Activated CD8-positive, alpha-beta T cell treated with anti-CD3 and anti-CD28 coated beads for 36 hours (primary cell): Measurements from ENCODE around the gene SYMPK. TPM values are rescaled to one million over a fixed set of nuclear protein-coding genes. Genes with fewer than 3 reads are reported as not detected.
A peak's percentile ranks its signal among the peaks of the same experiment; 100 is the strongest.

Source experiments
- ATAC-seq: fragments of 200-7000 bp; cut with Tn5 transposase; one replicate; pipeline ENCODE4 v1.10.0; 2021; ENCODE audit warnings: mild to moderate bottlenecking, moderate library complexity
- CTCF ChIA-PET: fragments of 350-600 bp; sonication (Branson Sonifier 250); formaldehyde crosslinking; loops from one replicate; lab custom pipeline; 2021; ENCODE audit warnings: antibody characterized with exemption; lab: Charles Lee
- POLR2A ChIA-PET: fragments of 350-600 bp; sonication (Branson Sonifier 250); formaldehyde crosslinking; loops from one replicate; lab custom pipeline; 2021; ENCODE audit warnings: antibody characterized with exemption; lab: Charles Lee
- DNase-seq: peaks from one replicate; pipeline ENCODE4 v3.0.0-alpha.2; 2020
- H3K27ac Mint-ChIP-seq: one replicate; pipeline ENCODE4 v1.8.0; 2021; ENCODE audit warnings: mild to moderate bottlenecking, mixed read lengths
- H3K27me3 Mint-ChIP-seq: one replicate; pipeline ENCODE4 v1.8.0; 2021; ENCODE audit warnings: mixed read lengths
- H3K36me3 Mint-ChIP-seq: one replicate; pipeline ENCODE4 v1.8.0; 2021; ENCODE audit warnings: low read depth, mixed read lengths
- H3K4me1 Mint-ChIP-seq: one replicate; pipeline ENCODE4 v1.8.0; 2021; ENCODE audit warnings: low read depth, mixed read lengths
- H3K4me3 Mint-ChIP-seq: one replicate; pipeline ENCODE4 v1.8.0; 2021; ENCODE audit warnings: mild to moderate bottlenecking, moderate library complexity, mixed read lengths
- H3K9me3 Mint-ChIP-seq: one replicate; pipeline ENCODE4 v1.8.0; 2021; ENCODE audit warnings: mixed read lengths
- intact Hi-C: fragments of 100-400 bp; cut with micrococcal nuclease; formaldehyde crosslinking; loops from one replicate; pipeline ENCODE4 v1.10.0; 2022
- total RNA-seq, 2 experiments: library from RNA; stranded (reverse); gene quantifications; one replicate each; pipeline ENCODE4 v1.2.3, GENCODE V29; 2021
- TF ChIP-seq, protein P1 (sequence below): fragments of 200-600 bp; IDR thresholded peaks from one replicate; pipeline ENCODE4 v1.8.0; 2022; ENCODE audit warnings: antibody characterized with exemption, mild to moderate bottlenecking

SYMPK gene
- total RNA-seq, 2 experiments from 2014 or later: 96.8 to 114 TPM

DNA sequence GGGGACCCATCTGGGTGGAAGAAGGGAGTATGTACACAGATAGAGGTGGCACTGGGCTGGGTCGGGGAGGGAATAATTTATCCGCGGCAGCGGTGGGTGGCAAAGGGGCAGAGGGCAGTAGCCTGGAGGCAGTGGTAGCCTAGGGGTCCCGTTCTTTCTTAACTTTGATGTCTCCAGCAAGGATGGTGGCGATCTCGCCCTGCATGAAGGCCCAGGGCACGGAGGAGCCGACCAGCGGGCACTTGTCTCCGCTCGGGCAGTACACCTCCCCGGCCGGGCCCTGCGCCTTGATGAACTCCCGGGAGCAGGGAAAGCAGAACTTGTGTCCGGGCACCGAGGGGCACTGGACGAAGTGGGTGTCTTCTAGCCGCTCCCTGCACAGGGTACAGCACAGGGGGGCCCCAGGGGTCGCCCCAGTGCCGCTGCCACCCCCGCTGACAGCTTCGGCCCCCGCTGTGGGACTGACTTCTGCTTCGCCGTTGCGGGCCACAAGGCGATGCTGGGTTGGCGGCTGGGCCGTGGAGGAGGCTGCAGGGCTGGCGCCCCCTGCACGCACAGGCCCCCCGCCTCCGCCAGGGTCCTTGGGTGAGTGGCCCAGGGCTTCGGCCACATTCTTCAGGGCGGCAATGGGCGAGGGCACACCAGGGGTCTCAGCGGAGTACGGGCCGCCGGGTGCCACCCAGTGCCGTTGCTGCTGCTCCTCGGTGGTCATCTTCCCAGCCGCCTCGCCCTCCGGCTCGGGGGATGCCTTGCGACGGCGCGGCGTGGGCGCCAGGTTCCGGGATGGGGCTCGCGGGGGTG, 21.1 kb upstream of the SYMPK start:
- H3K27me3 Mint-ChIP-seq: no peaks in the 10 kb centered on the region
- H3K9me3 Mint-ChIP-seq: no peaks in the 10 kb centered on the region
- ATAC-seq (no peak), DNase-seq (no peak)
- intact Hi-C loops: no loop called here
- peak overlapping the region; percentile 65 for H3K4me3 Mint-ChIP-seq
- peaks cover 6% of the 10 kb centered on the region for H3K36me3 Mint-ChIP-seq
- TF ChIP-seq, protein P1, sequence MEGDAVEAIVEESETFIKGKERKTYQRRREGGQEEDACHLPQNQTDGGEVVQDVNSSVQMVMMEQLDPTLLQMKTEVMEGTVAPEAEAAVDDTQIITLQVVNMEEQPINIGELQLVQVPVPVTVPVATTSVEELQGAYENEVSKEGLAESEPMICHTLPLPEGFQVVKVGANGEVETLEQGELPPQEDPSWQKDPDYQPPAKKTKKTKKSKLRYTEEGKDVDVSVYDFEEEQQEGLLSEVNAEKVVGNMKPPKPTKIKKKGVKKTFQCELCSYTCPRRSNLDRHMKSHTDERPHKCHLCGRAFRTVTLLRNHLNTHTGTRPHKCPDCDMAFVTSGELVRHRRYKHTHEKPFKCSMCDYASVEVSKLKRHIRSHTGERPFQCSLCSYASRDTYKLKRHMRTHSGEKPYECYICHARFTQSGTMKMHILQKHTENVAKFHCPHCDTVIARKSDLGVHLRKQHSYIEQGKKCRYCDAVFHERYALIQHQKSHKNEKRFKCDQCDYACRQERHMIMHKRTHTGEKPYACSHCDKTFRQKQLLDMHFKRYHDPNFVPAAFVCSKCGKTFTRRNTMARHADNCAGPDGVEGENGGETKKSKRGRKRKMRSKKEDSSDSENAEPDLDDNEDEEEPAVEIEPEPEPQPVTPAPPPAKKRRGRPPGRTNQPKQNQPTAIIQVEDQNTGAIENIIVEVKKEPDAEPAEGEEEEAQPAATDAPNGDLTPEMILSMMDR: peak; percentile 3
- CTCF ChIA-PET: interaction anchor here (1.0 to 10.1 kb wide), 4 partner anchors 19 to 115 kb away, joined by 3 to 100 read pairs (median 20); partner anchors contain the start of genes FOXA3, MYPOP, SIX5 and SYMPK
- POLR2A ChIA-PET: interaction anchor here (1.1 to 2.7 kb wide), 4 partner anchors 20 to 115 kb away, joined by 3 to 24 read pairs (median 6); partner anchors contain the start of genes FOXA3, SIX5 and SYMPK
- peaks cover 22% of the 10 kb centered on the region for H3K4me1 Mint-ChIP-seq
- no peak overlapping the region for H3K27ac Mint-ChIP-seq

DNA sequence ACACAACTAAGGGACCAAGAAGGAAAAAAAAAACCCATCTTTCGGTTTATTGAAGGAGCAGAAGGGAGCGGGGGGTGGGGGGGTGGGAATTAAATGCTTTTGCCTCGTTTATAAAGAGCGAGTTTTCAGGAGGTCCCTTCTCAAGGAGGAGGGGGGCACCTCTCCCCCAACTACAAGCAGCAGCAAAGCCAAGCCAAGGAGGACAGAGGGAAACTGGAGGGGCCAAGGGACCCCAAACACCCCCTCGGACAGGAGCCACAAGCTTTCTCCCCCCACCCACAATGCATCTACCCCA, 20.6 kb upstream of the SYMPK start:
- Mint-ChIP-seq H3K4me3 (peak overlapping the region; percentile 65), H3K9me3 (no peaks in the 10 kb centered on the region), H3K36me3 (peaks cover 6% of the 10 kb centered on the region), H3K4me1 (peaks cover 22% of the 10 kb centered on the region), H3K27ac (peak overlapping the region; percentile 72), H3K27me3 (no peaks in the 10 kb centered on the region)
- ChIA-PET POLR2A (interaction anchor here (1.8 kb wide), 1 partner anchor 67 kb away, joined by 5 read pairs; no protein-coding TSS in a partner anchor), CTCF (interaction anchor here (1.0 to 10.1 kb wide), 6 partner anchors 17 to 114 kb away, joined by 3 to 100 read pairs (median 8); partner anchors contain the start of genes FOXA3, MYPOP, SIX5 and SYMPK)
- TF ChIP-seq, protein P1: peak; percentile 79
- no peak for DNase-seq
- intact Hi-C loops: no loop called here
- no peak for ATAC-seq

DNA sequence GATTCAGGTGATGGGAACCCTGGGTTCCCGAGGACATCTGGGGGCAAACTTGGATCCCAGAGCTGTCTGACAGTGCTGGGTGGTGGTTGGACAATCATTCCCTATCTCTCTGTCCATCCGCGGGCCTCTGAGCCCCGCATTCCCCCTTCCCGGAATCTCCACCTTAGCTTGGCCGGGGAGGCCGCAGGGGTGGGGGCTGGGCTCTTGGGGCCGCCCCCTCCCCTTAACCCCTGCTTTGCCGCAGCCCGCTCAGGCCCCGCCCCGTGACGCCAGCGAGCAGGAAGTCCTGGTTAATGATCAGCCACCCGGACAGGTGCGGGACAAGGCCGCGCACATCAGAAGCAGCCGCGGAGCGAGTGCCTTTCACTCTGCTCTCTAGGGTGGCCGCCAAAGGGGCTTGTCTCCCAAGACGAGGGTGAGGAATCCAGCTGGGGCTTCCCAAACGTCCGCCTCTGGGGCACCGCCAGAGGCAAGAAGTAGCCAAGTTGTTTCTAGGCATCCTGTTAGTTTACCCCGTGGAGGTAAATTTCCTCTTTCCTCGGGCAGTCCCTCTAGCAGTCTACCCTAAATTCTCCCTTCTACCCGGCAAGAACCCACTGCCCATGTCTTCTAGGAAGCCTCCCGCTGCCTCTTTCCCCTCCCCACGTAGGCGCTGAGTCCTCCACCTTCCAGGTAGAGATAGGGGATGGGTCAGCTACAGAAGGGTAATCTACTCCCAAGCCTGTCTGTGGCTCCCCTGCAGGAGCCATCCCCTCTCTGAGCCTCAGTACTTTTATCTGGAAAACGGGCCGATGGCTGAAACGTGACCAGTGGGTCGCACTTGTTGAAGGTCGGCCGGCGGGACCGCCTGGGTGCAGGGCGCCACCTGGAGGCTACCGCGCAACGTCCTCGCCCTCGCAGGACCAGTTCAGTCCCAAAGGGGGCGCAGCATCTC, 20.0 kb upstream of the SYMPK start:
- TF ChIP-seq, protein P1: peak; percentile 99
- H3K36me3 Mint-ChIP-seq: peaks cover 6% of the 10 kb centered on the region
- peak overlapping the region; percentile 65 for H3K4me3 Mint-ChIP-seq
- POLR2A ChIA-PET: interaction anchor here (1.0 to 2.5 kb wide), 4 partner anchors 11 to 66 kb away, joined by 3 to 9 read pairs (median 5); partner anchors contain the start of gene SYMPK
- CTCF ChIA-PET: interaction anchor here (1.0 to 10.1 kb wide), 13 partner anchors 9 to 145 kb away, joined by 3 to 100 read pairs (median 4); partner anchors contain the start of genes FOXA3, MYPOP, SIX5 and SYMPK
- DNase-seq: peak; percentile 93
- peak overlapping the region; percentile 72 for H3K27ac Mint-ChIP-seq
- H3K27me3 Mint-ChIP-seq: peaks cover under 1% of the 10 kb centered on the region
- intact Hi-C loops: no loop called here
- H3K9me3 Mint-ChIP-seq: no peaks in the 10 kb centered on the region
- peaks cover 23% of the 10 kb centered on the region for H3K4me1 Mint-ChIP-seq
- ATAC-seq: peak; percentile 40

- ATAC-seq: no peak
- intact Hi-C loops: no loop called here
- Mint-ChIP-seq H3K9me3 (no peaks in the 10 kb centered on the region), H3K4me1 (peaks cover 29% of the 10 kb centered on the region), H3K27ac (no peak overlapping the region), H3K36me3 (peaks cover 6% of the 10 kb centered on the region), H3K27me3 (peaks cover 6% of the 10 kb centered on the region), H3K4me3 (no peak overlapping the region)
- CTCF ChIA-PET: interaction anchor here (1.0 to 10.1 kb wide), 10 partner anchors 10 to 146 kb away, joined by 3 to 100 read pairs (median 6); partner anchors contain the start of genes FOXA3, MYPOP and SYMPK
- POLR2A ChIA-PET: interaction anchor here (0.7 to 2.5 kb wide), 4 partner anchors 10 to 114 kb away, joined by 3 to 9 read pairs (median 4); partner anchors contain the start of gene SYMPK
- TF ChIP-seq, protein P1: no peak
- DNase-seq: no peak
Observed at GRCh38 chr19:45881909-45882528, 19.1 kb upstream of the SYMPK start.
